Ramos (cell line): Measurements from ENCODE around the gene STXBP4.

Experiments used
- in situ Hi-C: fragments of 300-500 bp; cut with MboI; formaldehyde crosslinking; loops from one replicate; pipeline ENCODE4 v1.14.3; 2022; ENCODE audit warnings: low sequenced_read_pairs; ENCODE audit not compliant: unreplicated experiment

STXBP4 gene

DNA sequence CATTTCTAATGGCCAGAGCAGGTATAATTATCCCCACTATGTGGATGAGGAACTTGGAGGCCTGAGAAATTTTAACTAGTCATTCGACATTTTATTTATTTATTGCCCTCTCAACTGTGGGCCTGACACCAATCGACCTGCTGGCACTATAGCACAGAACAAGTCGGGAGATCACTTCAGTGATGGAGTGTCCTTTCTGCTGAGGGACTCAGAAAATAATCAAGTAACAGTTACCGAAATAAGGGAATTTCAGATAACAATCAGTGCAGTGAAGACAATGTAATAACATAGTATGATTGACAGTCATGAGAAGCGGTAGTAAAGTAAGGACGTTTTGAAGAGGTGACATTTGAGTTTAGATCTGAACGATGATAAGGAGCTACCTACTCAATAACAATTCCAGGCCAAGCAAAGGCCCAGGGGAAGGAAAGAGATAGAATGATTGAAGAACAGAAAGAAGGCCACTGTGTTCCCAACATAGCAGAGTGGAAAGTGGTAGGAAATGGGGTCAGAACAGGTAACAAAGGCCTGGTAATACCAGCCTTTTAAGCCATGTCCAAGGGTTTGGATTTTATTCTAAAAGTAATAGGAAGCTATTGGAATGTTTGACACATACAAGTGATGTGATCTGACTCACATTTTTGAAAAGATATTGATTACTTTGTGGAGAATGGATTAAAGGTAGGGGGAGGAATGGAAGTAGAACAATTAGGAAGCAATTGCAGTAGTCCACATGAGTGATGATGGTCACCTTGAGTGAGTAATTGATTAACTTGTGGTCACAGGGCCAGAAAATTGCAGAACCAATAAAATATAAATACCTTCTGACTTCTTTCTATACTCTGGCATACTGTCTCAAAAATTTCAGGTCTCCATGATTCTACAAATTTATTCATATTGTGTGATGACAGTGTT, 1.4 kb downstream of the STXBP4 start:
- in situ Hi-C loops: no loop called here

DNA sequence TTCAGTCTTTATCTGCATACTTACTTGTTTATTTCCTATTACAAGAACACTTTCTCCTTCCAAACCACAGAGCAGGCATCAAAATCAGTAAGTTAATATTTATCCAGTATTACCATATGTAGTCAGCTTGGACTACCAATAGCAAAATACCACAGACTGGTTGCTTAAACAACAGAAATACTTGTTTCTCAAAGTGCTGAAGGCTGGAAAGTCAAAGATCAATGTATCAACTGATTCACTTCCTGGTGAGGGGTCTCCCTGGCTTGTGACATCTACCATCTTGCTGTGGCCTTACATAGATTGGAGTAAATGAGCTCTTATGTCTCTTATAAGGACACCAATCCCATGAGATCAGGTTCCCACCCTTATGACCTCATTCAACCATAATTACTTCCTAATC, 2.6 kb downstream of the STXBP4 start:
- in situ Hi-C loops: no loop called here

GRCh38 chr17:54971901-54972300, 3.3 kb downstream of the STXBP4 start:
- in situ Hi-C loops: no loop called here

GRCh38 chr17:54972406-54973138, 4.0 kb downstream of the STXBP4 start:
- in situ Hi-C loops: no loop called here

DNA sequence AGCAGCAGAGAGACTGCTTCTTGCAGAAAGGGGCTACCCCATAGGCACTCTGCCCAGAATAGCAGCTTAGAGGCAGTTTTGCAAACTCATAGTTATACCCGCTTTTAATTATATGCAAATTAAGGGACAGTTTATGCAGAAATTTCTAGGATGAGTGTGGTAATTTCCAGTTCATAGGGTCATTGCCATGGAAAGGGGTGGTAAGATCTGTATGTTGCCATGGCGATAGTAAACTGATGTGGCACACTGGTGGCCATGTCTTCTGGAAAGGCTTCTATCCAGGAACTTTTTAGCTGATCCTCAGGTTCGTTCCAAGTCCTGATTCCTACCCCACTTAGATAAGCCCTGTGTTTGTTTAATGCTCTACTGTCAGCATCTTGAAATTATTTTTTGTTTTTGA, 6.2 kb downstream of the STXBP4 start:
- in situ Hi-C loops: no loop called here

DNA sequence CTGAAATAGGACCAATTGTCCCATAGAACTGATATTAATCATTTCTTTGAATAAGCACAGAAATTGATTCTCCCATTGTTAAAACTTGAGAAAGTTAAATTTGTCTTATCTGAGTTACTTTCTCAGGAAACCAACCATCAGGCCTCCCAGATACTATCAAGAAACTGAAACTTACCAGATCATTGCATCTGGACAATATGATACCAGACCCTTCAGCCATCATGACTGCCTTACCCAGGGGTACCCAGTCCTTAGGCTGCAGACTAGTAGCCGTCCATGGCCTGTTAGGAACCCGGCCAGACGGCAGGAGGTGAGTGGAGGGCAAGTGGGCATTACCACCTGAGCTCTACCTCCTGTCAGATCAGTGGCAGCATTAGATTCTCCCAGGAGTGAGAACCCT, 7.8 kb downstream of the STXBP4 start:
- in situ Hi-C loops: no loop called here

- in situ Hi-C loops: no loop called here
Observed at GRCh38 chr17:54977744-54978143, 9.2 kb downstream of the STXBP4 start.

- in situ Hi-C loops: no loop called here
Observed at GRCh38 chr17:54979657-54980056, 11.1 kb downstream of the STXBP4 start.

DNA sequence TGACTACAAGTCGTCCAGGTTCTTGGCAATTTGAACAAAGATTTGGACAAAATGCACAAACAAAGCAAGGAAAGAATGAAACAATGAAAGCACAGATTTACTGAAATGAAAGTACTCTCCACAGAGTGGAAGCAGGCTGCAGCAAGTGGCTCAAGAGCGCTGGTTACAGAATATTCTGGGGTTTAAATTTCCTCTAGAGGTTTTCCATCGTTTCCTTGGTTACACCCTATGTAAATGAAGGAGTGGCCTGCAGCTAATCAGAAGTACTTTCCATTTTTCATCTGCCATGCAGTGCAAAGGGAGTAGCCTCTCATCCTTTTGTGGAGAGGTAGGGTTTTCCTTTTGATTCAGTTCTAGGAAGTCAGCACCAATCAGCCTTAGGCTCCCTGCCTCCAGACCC, 11.8 kb downstream of the STXBP4 start:
- in situ Hi-C loops: no loop called here

DNA sequence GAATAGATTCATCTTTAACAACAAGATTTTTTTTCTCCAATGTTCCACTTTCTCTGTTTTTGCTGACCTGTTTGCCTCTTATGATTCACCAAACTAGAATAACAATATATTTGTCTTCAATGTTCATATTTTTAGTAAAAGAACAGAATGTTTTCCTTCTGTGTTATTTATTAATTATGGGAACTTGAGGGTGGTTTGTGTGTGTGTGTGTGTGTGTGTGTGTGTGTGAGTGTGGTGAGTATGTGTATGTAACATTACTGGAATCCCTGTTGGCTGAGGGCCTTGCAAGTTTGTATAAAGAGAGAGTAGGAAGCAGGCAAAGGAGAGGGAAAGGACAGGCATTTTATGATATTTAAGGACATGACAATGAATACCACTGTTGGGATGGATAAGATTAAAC, 13.8 kb downstream of the STXBP4 start:
- in situ Hi-C loops: no loop called here

GRCh38 chr17:54983260-54983659, 14.7 kb downstream of the STXBP4 start:
- in situ Hi-C loops: no loop called here

DNA sequence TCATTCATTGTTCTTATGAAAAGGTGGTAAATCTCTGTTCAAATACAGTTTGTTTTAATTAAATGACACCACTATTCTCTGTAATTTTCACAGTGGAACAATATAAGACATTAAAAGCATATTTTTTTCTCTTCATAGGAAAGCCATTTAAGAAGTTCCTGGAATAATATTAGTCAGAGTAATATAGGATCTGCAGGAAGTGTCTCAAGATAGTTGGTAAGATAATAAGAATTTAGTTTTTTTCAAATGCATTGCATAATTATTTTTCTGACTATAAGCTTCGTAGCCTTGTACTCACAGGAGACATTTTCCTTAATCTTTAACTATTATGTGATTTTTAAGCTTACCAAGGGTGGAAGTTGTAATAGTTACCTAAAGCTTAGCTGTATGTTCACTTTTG, 16.9 kb downstream of the STXBP4 start:
- in situ Hi-C loops: no loop called here

GRCh38 chr17:54990118-54990517, 21.6 kb downstream of the STXBP4 start:
- in situ Hi-C loops: loop anchor here (10.0 kb wide), 2 partner anchors 305 to 525 kb away; partner anchors contain the start of gene SMIM36

- in situ Hi-C loops: loop anchor here (10.0 kb wide), 2 partner anchors 303 to 523 kb away; partner anchors contain the start of gene SMIM36
Observed at GRCh38 chr17:54991567-54991966, 23.0 kb downstream of the STXBP4 start.

DNA sequence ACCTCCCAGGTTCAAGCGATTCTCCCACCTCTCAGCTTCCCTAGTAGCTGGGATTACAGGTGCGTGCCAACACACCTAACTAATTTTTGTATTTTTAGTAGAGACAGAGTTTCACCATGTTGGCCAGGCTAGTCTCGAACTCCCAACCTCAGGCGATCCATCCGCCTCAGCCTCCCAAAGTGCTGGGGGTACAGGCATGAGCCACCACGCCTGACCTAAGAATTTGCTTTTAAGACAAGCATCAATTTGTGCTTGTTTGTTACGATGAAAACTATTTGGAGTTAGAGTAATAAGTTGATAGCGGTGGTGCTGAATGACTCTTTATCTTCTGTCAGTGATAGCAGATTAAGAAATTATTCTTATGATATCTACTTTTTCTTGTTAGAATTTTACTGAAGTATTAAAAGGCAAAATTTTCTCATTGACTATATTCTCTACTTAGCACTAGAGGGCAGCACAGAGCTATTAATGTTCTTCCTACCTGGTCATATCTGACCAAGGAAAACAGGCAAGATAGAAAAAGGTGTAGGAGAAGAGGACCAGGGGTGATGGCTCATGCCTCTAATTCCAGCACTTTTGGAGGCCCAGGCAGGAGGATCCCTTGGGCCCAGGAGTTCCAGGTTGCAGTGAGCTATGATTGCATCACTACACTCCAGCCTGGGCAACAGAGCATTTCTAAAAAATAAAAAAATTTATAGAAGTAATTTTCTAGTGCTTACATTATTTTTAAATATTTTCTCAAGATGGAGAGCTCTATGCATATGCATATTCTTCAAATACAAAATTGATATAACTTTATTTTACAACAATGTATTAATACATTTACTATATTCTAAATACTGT, 24.5 kb downstream of the STXBP4 start:
- in situ Hi-C loops: loop anchor here (10.0 kb wide), 2 partner anchors 302 to 522 kb away; partner anchors contain the start of gene SMIM36

DNA sequence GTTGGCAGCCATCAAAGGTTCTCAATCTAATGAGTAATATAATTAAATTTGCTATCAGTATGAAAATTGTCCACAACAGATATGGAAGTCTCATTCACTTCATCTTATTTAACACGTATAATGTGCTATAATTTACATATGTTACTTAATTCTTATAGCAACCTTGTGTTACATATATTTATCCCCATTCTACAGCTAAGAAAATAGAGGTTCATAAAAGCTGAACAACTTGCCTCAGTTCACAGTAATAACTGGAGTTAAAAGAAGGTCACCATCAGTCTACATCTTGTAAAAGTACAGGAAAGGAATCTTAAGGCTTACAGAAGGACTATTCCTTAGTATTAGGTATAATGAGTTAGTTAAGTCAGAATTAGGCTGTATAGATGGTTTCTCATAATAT, 27.9 kb downstream of the STXBP4 start:
- in situ Hi-C loops: loop anchor here (10.0 kb wide), 2 partner anchors 298 to 518 kb away; partner anchors contain the start of gene SMIM36

DNA sequence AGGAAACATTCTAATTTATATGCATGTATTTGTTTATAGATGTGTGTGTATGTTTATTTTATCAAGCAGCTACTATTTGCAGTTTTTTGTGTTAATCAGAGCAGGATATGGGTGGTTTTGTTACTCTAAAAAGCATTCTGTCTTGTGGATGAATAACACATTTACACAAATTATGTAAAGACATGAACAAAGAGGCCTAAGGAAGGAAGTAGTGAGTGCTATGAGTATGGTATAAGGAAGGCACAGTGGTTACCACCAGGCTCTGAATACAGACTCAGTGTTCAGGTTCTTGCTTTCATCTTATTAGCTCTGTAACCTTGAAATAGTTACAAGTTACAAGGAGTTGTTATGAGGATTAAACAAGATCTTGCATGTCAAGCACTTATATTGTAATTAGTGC, 33.9 kb downstream of the STXBP4 start:
- in situ Hi-C loops: no loop called here

GRCh38 chr17:55004484-55004883, 35.9 kb downstream of the STXBP4 start:
- in situ Hi-C loops: no loop called here

DNA sequence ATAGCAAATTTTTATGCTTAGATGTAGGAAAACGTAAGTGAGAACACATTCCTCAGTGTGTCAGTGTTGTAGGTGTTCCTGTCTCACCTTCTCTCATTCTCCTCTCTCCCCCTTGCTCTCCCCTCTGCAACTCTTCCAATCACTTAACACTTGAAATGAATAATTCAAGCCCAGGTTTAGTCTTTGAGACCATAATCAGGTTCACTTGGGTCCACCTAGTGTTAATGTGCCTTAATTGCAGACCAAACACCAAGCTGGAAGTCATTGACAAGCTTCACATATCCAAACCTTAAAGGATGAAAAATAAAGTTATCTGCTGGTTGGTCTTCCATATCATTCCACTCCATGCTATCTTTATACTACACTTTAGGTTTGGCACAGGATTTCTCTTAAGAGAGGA, 37.0 kb downstream of the STXBP4 start:
- in situ Hi-C loops: no loop called here

DNA sequence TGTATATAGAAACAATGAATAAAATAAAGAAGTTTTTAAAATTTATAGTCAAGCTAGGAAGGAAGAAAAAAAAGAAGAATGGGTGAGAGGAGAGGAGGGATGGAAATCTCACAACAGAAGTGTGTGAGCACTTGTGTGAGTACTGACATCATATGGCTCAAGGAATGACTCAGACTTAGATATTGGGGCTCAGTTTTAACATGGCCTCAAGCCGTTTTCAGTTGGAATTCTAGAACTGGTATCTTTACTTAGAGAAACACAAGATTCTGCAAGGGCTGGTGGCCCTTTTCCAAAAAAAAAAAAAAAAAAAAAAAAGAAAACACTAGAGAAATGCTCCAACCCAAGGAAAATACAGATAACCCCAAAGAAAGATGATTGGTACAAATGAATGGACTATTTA, 55.1 kb downstream of the STXBP4 start:
- in situ Hi-C loops: no loop called here
